K562 (cell line): Measurements from ENCODE around the gene ROBO3. TPM values are rescaled to one million over a fixed set of nuclear protein-coding genes. Genes with fewer than 3 reads are reported as not detected.

ENCODE experiments used
- ATAC-seq: fragments of 200-7000 bp; cut with Tn5 transposase; 3 replicates; pipeline ENCODE4 v1.9.1; 2020; ENCODE audit warnings: moderate library complexity
- BruUV-seq: library from RNA; stranded (reverse); fragments of 400-500 nt; replicated peaks from 2 replicates; lab custom pipeline; 2021; lab: Mats Ljungman, UMichigan
- CTCF ChIA-PET: fragments of 300-600 bp; formaldehyde crosslinking; extraction: SDS; loops from one replicate; lab custom pipeline; 2021; ENCODE audit warnings: low intra/inter-chr PET ratio; lab: Yijun Ruan, JAX
- POLR2A ChIA-PET: fragments of 300-600, 350-650 bp; sonication (Branson Sonifier 250); formaldehyde crosslinking; extraction: SDS; loops from one replicate; lab custom pipeline; 2021; ENCODE audit warnings: antibody characterized with exemption, inconsistent platforms; lab: Yijun Ruan, JAX
- DNase-seq, 4 experiments: peaks; one replicate each; pipeline versions ENCODE4 v3.0.0 to v3.0.0-alpha.2; 2011 to 2018; ENCODE audit warnings: low spot score in 3 of 4, mixed read lengths in 3 of 4; ENCODE audit errors: extremely low read depth in 1 of 4
- FAIRE-seq: peaks from 2 replicates; lab custom pipeline; 2011; peaks lifted over from hg19 to GRCh38; lab: Jason Lieb, UNC
- H2AFZ ChIP-seq: 2 replicates; pipeline ENCODE4 v1.6.0; 2011; ENCODE audit warnings: low read depth, low read length, control low read depth, inconsistent platforms
- H3K27ac ChIP-seq: fragments of 200-600 bp; 3 replicates; pipeline ENCODE4 v1.8.0; 2011; ENCODE audit warnings: low read depth, mild to moderate bottlenecking, control low read depth, inconsistent platforms, low read length, moderate library complexity, mixed read lengths; ENCODE audit errors: extremely low read depth
- H3K27me3 ChIP-seq, 2 experiments: fragments of 300-600 bp in 1 of 2; 2 replicates in 1 of 2; 3 replicates in 1 of 2; pipeline versions ENCODE4 v1.6.0 to v1.8.0; 2011; ENCODE audit warnings: inconsistent platforms in 2 of 2, low read length in 2 of 2, mild to moderate bottlenecking in 1 of 2, mixed read lengths in 1 of 2, moderate library complexity in 1 of 2; ENCODE audit not compliant: control insufficient read depth in 2 of 2, insufficient read depth in 2 of 2
- H3K36me3 ChIP-seq: fragments of 300-600 bp; 3 replicates; pipeline ENCODE4 v1.8.0; 2011; ENCODE audit warnings: mild to moderate bottlenecking, low read length, inconsistent platforms; ENCODE audit not compliant: control insufficient read depth, insufficient read depth
- H3K4me1 ChIP-seq, 2 experiments: fragments of 200-600 bp in 1 of 2; replicated peaks in 1 of 2; 2 replicates in 1 of 2; 3 replicates in 1 of 2; pipeline versions ENCODE4 v1.5.1 to v1.8.0; 2011; ENCODE audit warnings: inconsistent platforms in 2 of 2, low read length in 2 of 2, mild to moderate bottlenecking in 1 of 2, mixed read lengths in 1 of 2, moderate library complexity in 1 of 2; ENCODE audit not compliant: control insufficient read depth in 2 of 2, insufficient read depth in 2 of 2
- H3K4me2 ChIP-seq: 2 replicates; pipeline ENCODE4 v1.6.1; 2011; ENCODE audit warnings: low read length, control low read depth, inconsistent platforms, mixed read lengths; ENCODE audit not compliant: insufficient read depth
- H3K4me3 ChIP-seq: fragments of 200-600 bp; sonication (generic), shearing (Covaris generic); 2 replicates; pipeline ENCODE4 v1.5.1; 2016; ENCODE audit warnings: control low read depth, inconsistent platforms
- H3K79me2 ChIP-seq: fragments of 200-600 bp; 3 replicates; pipeline ENCODE4 v1.8.0; 2011; ENCODE audit warnings: low read length, inconsistent platforms; ENCODE audit not compliant: control insufficient read depth, insufficient read depth
- H3K9ac ChIP-seq, 2 experiments: 2 replicates each; pipeline versions ENCODE4 v1.6.0 to v1.6.1; 2011; ENCODE audit warnings: low read depth in 2 of 2, low read length in 2 of 2, control low read depth in 1 of 2, inconsistent platforms in 1 of 2, mild to moderate bottlenecking in 1 of 2, mixed read lengths in 1 of 2; ENCODE audit not compliant: insufficient read depth in 1 of 2
- H3K9me1 ChIP-seq: one replicate; pipeline ENCODE4 v1.6.0; 2011; ENCODE audit warnings: inconsistent platforms, mild to moderate bottlenecking, low read length, moderate library complexity; ENCODE audit not compliant: control insufficient read depth, insufficient read depth
- H3K9me3 ChIP-seq: replicated peaks from 2 replicates; pipeline ENCODE4 v1.5.1; 2011; ENCODE audit warnings: low read depth, low read length, inconsistent platforms; ENCODE audit not compliant: control insufficient read depth, insufficient read depth
- H4K20me1 ChIP-seq: replicated peaks from 2 replicates; pipeline ENCODE4 v1.6.1; 2011; ENCODE audit warnings: low read length, inconsistent platforms, mixed read lengths; ENCODE audit not compliant: control insufficient read depth, insufficient read depth
- HDAC2 ChIP-seq: fragments of 450-650 bp; IDR thresholded peaks from 2 replicates; pipeline ENCODE4 v1.6.1; 2016; ENCODE audit warnings: mild to moderate bottlenecking
- KDM5B ChIP-seq: fragments of 200-600 bp; sonication (generic); IDR thresholded peaks from 2 replicates; pipeline ENCODE4 v1.6.1; 2012; ENCODE audit warnings: low read depth, mild to moderate bottlenecking, moderate library complexity, low read length, control low read depth, inconsistent platforms; ENCODE audit not compliant: insufficient replicate concordance
- MYBL2 ChIP-seq, 2 experiments: fragments of 450-650 bp in 1 of 2; sonication (generic) in 1 of 2; formaldehyde crosslinking in 1 of 2; IDR thresholded peaks; 2 replicates each; pipeline versions ENCODE4 v1.6.1 to v1.8.1; 2017 to 2022; ENCODE audit warnings: borderline replicate concordance in 1 of 2, inconsistent platforms in 1 of 2, low read depth in 1 of 2, mild to moderate bottlenecking in 1 of 2, missing genetic modification reagents in 1 of 2, moderate library complexity in 1 of 2
- NFE2 ChIP-seq: IDR thresholded peaks from 2 replicates; pipeline ENCODE4 v1.6.1; 2014; ENCODE audit warnings: antibody characterized with exemption, low read depth
- ZNF75A ChIP-seq: fragments of 450-650 bp; formaldehyde crosslinking; IDR thresholded peaks from 2 replicates; pipeline ENCODE4 v1.4.0; 2020; ENCODE audit warnings: mild to moderate bottlenecking
- ZNF785 ChIP-seq: fragments of 250-450 bp; sonication (Bioruptor Pico); IDR thresholded peaks from 2 replicates; pipeline ENCODE4 v1.4.0; 2020; ENCODE audit warnings: mild to moderate bottlenecking
- WGBS: fragments of 100-300 bp; shearing (Covaris generic); methylation state at CpG from one replicate; pipeline ENCODE4 v1.1.6; 2016; ENCODE audit warnings: low coverage, mixed read lengths; ENCODE audit not compliant: insufficient coverage; ENCODE audit errors: missing lambda C conversion rate; 5-methylcytosine and 5-hydroxymethylcytosine counted together
- in situ Hi-C: fragments of 300-500 bp; cut with MboI; formaldehyde crosslinking; loops from 4 replicates; pipeline ENCODE4 v1.15.0; 2018; ENCODE audit warnings: inconsistent platforms, mixed read lengths
- intact Hi-C: fragments of 100-400 bp; cut with micrococcal nuclease; formaldehyde crosslinking; loops from 2 replicates; pipeline ENCODE4 v1.14.2; 2022
- polyA plus RNA-seq, 8 experiments: library from polyadenylated mRNA; depleted of rRNA in 4 of 8; stranded (reverse) in 5 of 8; unstranded in 3 of 8; fragments of >200 nt; fragmentation: Nextera tagmentation in 2 of 8; fragmentation: Illumina TruSeq in 1 of 8; extraction: Ambion mirVana in 2 of 8; extraction: Trizol in 1 of 8; gene quantifications; 2 replicates each; pipeline versions ENCODE4 v1.2.1 to v1.2.3, GENCODE V29; 2011 to 2014; ENCODE audit warnings: inconsistent platforms in 1 of 8, missing spikeins in 1 of 8
- total RNA-seq, 7 experiments: library from RNA; depleted of rRNA in 6 of 7; stranded (reverse); fragments of >200 nt in 6 of 7; fragmentation: Illumina TruSeq in 2 of 7; extraction: Trizol in 2 of 7; gene quantifications; 2 replicates each; pipeline versions ENCODE4 v1.2.1 to v1.2.3, GENCODE V29; 2011 to 2021; ENCODE audit warnings: low replicate concordance in 1 of 7
- TF ChIP-seq, protein P1 (sequence below): fragments of 450-650 bp; IDR thresholded peaks from 2 replicates; pipeline ENCODE4 v1.7.1; 2018; ENCODE audit warnings: mild to moderate bottlenecking, low read depth; ENCODE audit not compliant: partially characterized antibody
- TF ChIP-seq, protein P2 (sequence below): fragments of 250-450 bp; sonication (Bioruptor Pico); IDR thresholded peaks from 2 replicates; pipeline ENCODE4 v1.8.0; 2021; ENCODE audit warnings: moderate library complexity, mild to moderate bottlenecking, inconsistent platforms
- TF ChIP-seq, protein P3 (sequence below): fragments of 250-450 bp; sonication (Bioruptor Pico); IDR thresholded peaks from 2 replicates; pipeline ENCODE4 v1.4.0; 2020; ENCODE audit warnings: borderline replicate concordance

Gene ROBO3
- total and polyA plus RNA-seq, 9 of the 15 experiments (the other 6 are each of a cell fraction or from before 2014, with no cell fraction given): 0.29 to 1.4 (median 0.97) TPM; not detected in 2

DNA sequence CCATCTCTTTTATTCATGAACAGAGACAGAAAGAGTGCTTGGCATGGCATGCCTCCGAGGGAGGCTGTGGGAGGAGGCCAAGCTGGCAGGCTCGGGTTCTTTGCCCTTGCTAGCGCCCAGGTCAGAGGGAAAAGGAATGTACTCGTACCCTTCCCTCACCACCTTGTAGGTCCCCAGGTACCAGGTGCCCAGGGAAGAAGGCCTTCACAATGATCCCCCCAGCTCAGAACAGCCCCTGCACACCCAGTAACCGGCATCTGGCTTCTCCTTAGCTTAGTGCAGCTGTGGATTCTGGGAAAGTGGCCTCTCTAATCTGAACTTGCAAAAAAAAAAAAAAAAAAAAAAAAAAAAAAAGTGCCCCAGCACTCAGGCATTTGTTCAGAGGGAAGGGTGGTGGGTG, 55.1 kb downstream of the ROBO3 start:
- Histone ChIP-seq H3K4me3 (no peak overlapping the region), H3K27me3 (peaks cover 32 to 57% of the 10 kb centered on the region in 2 experiments; a peak in 4 of 5 replicates), H3K36me3 (no peaks in the 10 kb centered on the region), H3K4me1 (no peaks in the 10 kb centered on the region)
- 3% methylated on average over 5 of the region's 5 CpGs for WGBS
- CTCF ChIA-PET: no interaction called here
- FAIRE-seq: no peak
- intact Hi-C loops: no loop called here
- TF ChIP-seq, protein P1, sequence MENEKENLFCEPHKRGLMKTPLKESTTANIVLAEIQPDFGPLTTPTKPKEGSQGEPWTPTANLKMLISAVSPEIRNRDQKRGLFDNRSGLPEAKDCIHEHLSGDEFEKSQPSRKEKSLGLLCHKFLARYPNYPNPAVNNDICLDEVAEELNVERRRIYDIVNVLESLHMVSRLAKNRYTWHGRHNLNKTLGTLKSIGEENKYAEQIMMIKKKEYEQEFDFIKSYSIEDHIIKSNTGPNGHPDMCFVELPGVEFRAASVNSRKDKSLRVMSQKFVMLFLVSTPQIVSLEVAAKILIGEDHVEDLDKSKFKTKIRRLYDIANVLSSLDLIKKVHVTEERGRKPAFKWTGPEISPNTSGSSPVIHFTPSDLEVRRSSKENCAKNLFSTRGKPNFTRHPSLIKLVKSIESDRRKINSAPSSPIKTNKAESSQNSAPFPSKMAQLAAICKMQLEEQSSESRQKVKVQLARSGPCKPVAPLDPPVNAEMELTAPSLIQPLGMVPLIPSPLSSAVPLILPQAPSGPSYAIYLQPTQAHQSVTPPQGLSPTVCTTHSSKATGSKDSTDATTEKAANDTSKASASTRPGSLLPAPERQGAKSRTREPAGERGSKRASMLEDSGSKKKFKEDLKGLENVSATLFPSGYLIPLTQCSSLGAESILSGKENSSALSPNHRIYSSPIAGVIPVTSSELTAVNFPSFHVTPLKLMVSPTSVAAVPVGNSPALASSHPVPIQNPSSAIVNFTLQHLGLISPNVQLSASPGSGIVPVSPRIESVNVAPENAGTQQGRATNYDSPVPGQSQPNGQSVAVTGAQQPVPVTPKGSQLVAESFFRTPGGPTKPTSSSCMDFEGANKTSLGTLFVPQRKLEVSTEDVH: no peak
- TF ChIP-seq KDM5B (no peak), MYBL2 (IDR thresholded peaks at IDR 0.05; ENCODE audit: low read depth) (no peak), MYBL2 (CRISPR knock-in tag; IDR thresholded peaks at IDR 0.05; ENCODE audit: borderline replicate concordance) (no peak), ZNF785 (CRISPR knock-in tag) (no peak), HDAC2 (no peak), ZNF75A (CRISPR knock-in tag) (no peak), NFE2 (no peak)
- TF ChIP-seq, protein P2, sequence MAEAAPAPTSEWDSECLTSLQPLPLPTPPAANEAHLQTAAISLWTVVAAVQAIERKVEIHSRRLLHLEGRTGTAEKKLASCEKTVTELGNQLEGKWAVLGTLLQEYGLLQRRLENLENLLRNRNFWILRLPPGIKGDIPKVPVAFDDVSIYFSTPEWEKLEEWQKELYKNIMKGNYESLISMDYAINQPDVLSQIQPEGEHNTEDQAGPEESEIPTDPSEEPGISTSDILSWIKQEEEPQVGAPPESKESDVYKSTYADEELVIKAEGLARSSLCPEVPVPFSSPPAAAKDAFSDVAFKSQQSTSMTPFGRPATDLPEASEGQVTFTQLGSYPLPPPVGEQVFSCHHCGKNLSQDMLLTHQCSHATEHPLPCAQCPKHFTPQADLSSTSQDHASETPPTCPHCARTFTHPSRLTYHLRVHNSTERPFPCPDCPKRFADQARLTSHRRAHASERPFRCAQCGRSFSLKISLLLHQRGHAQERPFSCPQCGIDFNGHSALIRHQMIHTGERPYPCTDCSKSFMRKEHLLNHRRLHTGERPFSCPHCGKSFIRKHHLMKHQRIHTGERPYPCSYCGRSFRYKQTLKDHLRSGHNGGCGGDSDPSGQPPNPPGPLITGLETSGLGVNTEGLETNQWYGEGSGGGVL (CRISPR knock-in tag): no peak
- TF ChIP-seq, protein P3, sequence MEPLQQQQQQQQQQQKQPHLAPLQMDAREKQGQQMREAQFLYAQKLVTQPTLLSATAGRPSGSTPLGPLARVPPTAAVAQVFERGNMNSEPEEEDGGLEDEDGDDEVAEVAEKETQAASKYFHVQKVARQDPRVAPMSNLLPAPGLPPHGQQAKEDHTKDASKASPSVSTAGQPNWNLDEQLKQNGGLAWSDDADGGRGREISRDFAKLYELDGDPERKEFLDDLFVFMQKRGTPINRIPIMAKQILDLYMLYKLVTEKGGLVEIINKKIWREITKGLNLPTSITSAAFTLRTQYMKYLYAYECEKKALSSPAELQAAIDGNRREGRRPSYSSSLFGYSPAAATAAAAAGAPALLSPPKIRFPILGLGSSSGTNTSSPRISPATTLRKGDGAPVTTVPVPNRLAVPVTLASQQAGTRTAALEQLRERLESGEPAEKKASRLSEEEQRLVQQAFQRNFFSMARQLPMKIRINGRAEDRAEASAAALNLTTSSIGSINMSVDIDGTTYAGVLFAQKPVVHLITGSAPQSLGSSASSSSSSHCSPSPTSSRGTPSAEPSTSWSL: no peak
- TF ChIP-seq, all 486 proteins: peak for 0
- Histone ChIP-seq H3K9ac (no peak overlapping the region), H3K4me2 (no peak overlapping the region), H4K20me1 (no peaks in the 10 kb centered on the region), H2AFZ (no peak overlapping the region), H3K9me1 (no peaks in the 10 kb centered on the region), H3K79me2 (no peaks in the 10 kb centered on the region), H3K27ac (no peak overlapping the region), H3K9me3 (no peaks in the 10 kb centered on the region)
- BruUV-seq: no TSS peak
- DNase-seq (no peak), ATAC-seq (no peak)
- POLR2A ChIA-PET: interaction anchor here (1.2 kb wide), 1 partner anchor 8 kb away, joined by 3 read pairs; no protein-coding TSS in a partner anchor
- in situ Hi-C loops: no loop called here
